Astrocyte of the spinal cord (primary cell): ENCODE data around the gene RALGPS1.

Experiments used
- DNase-seq: peaks from one replicate; pipeline ENCODE4 v3.0.0; 2011; ENCODE audit warnings: low read depth, low spot score
- H3K4me3 ChIP-seq: 2 replicates; pipeline ENCODE4 v1.5.1; 2011; ENCODE audit warnings: low read depth, mild to moderate bottlenecking, low read length, moderate library complexity
- in situ Hi-C: cut with HindIII; loops from 2 replicates; pipeline ENCODE4 v1.10.0; 2017; ENCODE audit warnings: low sequenced_read_pairs
- TF ChIP-seq, protein P1 (sequence below): IDR thresholded peaks from 2 replicates; pipeline ENCODE4 v1.5.1; 2012; ENCODE audit warnings: low read depth, mild to moderate bottlenecking, low read length, inconsistent platforms

RALGPS1 gene

DNA sequence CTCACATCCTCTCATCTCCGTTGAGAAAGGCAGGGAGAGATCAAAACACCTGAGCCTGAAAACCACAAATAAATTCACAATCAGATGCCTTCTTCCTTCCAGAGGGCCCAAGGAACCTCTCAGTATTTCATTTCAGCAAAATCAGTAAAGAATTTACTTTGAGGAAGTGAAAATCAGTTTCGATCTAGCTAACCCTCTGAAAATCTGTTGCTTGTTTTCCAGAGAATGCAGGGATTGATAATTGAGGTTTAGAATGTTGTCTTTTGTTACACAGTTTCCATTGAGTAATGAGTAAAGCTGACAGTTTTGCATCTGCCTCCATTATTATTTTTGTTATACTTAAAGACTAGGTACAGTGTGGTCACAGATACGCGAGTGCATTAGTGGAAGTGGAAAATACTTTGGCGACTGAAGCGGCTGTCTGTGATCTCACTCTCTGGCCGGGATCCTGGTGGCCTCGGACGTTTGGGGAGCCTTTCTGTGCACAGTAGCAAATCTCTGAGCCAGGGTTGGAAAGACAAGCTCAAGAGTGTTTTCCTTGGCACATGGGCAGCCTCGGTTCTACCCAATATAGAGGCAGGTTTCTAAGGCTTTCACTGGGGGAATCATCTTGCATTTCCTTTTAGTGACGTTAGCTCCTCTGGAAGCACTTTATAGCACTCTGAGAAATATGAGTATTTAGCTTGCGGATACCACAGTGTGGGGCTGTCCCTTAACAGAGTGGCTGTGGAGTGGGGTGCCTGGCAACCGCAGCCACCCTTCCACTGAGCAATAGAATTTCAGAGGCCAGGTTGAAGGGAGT lies 240.0 kb downstream of the RALGPS1 start:
- DNase-seq = peak; percentile 95
- in situ Hi-C loops = no loop called here
- TF ChIP-seq, protein P1, sequence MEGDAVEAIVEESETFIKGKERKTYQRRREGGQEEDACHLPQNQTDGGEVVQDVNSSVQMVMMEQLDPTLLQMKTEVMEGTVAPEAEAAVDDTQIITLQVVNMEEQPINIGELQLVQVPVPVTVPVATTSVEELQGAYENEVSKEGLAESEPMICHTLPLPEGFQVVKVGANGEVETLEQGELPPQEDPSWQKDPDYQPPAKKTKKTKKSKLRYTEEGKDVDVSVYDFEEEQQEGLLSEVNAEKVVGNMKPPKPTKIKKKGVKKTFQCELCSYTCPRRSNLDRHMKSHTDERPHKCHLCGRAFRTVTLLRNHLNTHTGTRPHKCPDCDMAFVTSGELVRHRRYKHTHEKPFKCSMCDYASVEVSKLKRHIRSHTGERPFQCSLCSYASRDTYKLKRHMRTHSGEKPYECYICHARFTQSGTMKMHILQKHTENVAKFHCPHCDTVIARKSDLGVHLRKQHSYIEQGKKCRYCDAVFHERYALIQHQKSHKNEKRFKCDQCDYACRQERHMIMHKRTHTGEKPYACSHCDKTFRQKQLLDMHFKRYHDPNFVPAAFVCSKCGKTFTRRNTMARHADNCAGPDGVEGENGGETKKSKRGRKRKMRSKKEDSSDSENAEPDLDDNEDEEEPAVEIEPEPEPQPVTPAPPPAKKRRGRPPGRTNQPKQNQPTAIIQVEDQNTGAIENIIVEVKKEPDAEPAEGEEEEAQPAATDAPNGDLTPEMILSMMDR = peak; percentile 12
- no peak overlapping the region for H3K4me3 ChIP-seq

DNA sequence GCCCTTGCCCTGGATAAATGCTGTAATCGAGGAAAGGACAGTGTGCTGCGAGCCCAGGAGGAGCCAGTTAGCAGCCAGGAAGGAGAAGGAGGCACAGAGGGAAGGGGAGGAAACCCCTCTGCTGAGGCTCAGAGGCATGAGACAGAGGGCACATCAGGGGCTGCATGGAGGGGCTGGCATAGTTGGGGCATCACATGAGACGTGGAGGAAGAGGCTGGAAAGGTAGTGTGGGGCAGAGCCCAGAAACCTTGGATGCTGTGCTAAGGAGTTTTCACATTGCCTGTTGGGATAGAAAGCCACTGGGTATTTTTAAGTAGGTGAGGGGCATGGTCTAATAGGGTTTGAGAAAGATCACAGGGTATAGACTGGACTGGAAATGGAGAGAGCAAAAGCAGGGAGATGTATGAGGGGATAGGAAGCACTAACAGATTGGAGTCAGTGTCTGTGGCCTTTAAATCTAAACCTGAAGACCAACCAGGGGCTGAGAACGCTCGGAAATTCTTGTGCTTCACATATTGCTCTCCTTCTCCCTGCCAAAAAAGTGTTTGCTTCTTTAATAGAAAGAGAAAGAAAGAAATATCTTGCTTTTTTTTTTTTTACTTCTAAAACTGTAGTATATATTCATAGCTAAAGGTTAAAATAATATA lies 240.9 kb downstream of the RALGPS1 start:
- no peak overlapping the region for H3K4me3 ChIP-seq
- in situ Hi-C loops = no loop called here
- DNase-seq = no peak
- TF ChIP-seq, protein P1 = no peak

- no peak overlapping the region for H3K4me3 ChIP-seq
- DNase-seq = no peak
- in situ Hi-C loops = no loop called here
- TF ChIP-seq, protein P1 = no peak
These were observed 244.3 kb downstream of the RALGPS1 start for GRCh38 chr9:127158786-127159324.

DNA sequence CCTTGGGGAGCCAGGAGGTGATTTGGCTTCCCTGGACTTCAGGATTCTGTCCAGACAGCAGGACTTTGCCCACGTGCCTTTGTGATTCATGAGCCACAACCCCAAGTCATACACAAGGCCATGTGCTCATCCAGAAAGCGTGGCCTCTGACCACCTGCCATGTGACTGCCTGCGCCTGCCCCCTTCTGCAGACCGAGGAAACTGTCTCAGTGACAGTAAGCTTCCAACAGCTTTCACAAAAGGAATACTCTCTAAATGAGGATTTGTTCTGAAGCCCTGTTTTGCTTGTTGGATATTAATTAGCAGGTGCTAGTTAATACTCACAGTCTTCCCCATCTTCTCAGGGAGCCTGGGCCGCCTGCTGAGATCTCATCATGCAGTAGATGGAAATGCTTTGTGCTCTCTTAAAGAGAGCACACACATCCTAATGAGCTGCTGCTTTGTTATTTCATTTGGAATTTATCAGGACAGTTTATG lies 244.8 kb downstream of the RALGPS1 start:
- peak; percentile 83 for DNase-seq
- in situ Hi-C loops = no loop called here
- TF ChIP-seq, protein P1 = peak; percentile 30
- H3K4me3 ChIP-seq = no peak overlapping the region

- TF ChIP-seq, protein P1 = no peak
- no peak overlapping the region for H3K4me3 ChIP-seq
- DNase-seq = no peak
- in situ Hi-C loops = no loop called here
These were observed 245.5 kb downstream of the RALGPS1 start for GRCh38 chr9:127159949-127160610.

GRCh38 chr9:127161081-127161624 lies 246.6 kb downstream of the RALGPS1 start:
- no peak overlapping the region for H3K4me3 ChIP-seq
- in situ Hi-C loops = no loop called here
- TF ChIP-seq, protein P1 = no peak
- DNase-seq = no peak
